ENCODE data around the gene RMC1. TPM values are rescaled to one million over a fixed set of nuclear protein-coding genes. Genes with fewer than 3 reads are reported as not detected.

RMC1 gene
- total and polyA plus RNA-seq, 4 donors: 15.6 to 24.7 (median 20.8) TPM

GRCh38 chr18:23471486-23471885 lies 31.8 kb upstream of the RMC1 start:
- 96% methylated on average over 6 of the region's 6 CpGs for WGBS
- no peak overlapping the region for H3K27ac ChIP-seq (ENCODE audit: low read depth in 1 of 2, low read length in 2 of 2)
- H3K9ac ChIP-seq (ENCODE audit: low read depth in 1 of 2, low read length in 2 of 2): no peak overlapping the region
- H3K36me3 ChIP-seq (ENCODE audit: control insufficient read depth in 4 of 4, insufficient read depth in 3 of 4, low read depth in 1 of 4, low read length in 3 of 4): peaks cover 14 to 85% (median 68%) of the 10 kb centered on the region in 4 donors
- H3K4me3 ChIP-seq (ENCODE audit: low read depth in 1 of 3, low read length in 3 of 3): no peak overlapping the region
- no peaks in the 10 kb centered on the region for H3K27me3 ChIP-seq (ENCODE audit: control insufficient read depth in 4 of 4, insufficient read depth in 4 of 4, low read length in 3 of 4)
- DNase-seq (ENCODE audit: low spot score): no peak
- H3K4me1 ChIP-seq (ENCODE audit: control insufficient read depth in 4 of 4, insufficient read depth in 4 of 4, low read length in 3 of 4): no peaks in the 10 kb centered on the region
- H3K9me3 ChIP-seq (ENCODE audit: control insufficient read depth in 4 of 4, low read length in 3 of 4): no peaks in the 10 kb centered on the region
- TF ChIP-seq REST (IDR thresholded peaks at IDR 0.05) (no peak), HNF4G (IDR thresholded peaks at IDR 0.05) (no peak), NR2F2 (IDR thresholded peaks at IDR 0.05) (no peak), TAF1 (conservative IDR thresholded peaks at IDR 0.05) (no peak), RXRA (IDR thresholded peaks at IDR 0.05) (no peak), EGR1 (IDR thresholded peaks at IDR 0.05; ENCODE audit: low read depth in 2 of 2) (no peak), YY1 (IDR thresholded peaks at IDR 0.05) (no peak), FOXA1 (IDR thresholded peaks at IDR 0.05) (no peak), GABPA (IDR thresholded peaks at IDR 0.05 in 1 of 2, conservative IDR thresholded peaks at IDR 0.05 in 1 of 2) (no peak), RAD21 (IDR thresholded peaks at IDR 0.05) (no peak)
- TF ChIP-seq, protein P1, sequence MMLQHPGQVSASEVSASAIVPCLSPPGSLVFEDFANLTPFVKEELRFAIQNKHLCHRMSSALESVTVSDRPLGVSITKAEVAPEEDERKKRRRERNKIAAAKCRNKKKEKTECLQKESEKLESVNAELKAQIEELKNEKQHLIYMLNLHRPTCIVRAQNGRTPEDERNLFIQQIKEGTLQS (IDR thresholded peaks at IDR 0.05): no peak
- TF ChIP-seq, protein P2, sequence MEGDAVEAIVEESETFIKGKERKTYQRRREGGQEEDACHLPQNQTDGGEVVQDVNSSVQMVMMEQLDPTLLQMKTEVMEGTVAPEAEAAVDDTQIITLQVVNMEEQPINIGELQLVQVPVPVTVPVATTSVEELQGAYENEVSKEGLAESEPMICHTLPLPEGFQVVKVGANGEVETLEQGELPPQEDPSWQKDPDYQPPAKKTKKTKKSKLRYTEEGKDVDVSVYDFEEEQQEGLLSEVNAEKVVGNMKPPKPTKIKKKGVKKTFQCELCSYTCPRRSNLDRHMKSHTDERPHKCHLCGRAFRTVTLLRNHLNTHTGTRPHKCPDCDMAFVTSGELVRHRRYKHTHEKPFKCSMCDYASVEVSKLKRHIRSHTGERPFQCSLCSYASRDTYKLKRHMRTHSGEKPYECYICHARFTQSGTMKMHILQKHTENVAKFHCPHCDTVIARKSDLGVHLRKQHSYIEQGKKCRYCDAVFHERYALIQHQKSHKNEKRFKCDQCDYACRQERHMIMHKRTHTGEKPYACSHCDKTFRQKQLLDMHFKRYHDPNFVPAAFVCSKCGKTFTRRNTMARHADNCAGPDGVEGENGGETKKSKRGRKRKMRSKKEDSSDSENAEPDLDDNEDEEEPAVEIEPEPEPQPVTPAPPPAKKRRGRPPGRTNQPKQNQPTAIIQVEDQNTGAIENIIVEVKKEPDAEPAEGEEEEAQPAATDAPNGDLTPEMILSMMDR (IDR thresholded peaks at IDR 0.05; ENCODE audit: low read depth, low read length, missing input control): no peak
- TF ChIP-seq, protein P3, sequence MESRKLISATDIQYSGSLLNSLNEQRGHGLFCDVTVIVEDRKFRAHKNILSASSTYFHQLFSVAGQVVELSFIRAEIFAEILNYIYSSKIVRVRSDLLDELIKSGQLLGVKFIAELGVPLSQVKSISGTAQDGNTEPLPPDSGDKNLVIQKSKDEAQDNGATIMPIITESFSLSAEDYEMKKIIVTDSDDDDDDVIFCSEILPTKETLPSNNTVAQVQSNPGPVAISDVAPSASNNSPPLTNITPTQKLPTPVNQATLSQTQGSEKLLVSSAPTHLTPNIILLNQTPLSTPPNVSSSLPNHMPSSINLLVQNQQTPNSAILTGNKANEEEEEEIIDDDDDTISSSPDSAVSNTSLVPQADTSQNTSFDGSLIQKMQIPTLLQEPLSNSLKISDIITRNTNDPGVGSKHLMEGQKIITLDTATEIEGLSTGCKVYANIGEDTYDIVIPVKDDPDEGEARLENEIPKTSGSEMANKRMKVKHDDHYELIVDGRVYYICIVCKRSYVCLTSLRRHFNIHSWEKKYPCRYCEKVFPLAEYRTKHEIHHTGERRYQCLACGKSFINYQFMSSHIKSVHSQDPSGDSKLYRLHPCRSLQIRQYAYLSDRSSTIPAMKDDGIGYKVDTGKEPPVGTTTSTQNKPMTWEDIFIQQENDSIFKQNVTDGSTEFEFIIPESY (IDR thresholded peaks at IDR 0.05): no peak

DNA sequence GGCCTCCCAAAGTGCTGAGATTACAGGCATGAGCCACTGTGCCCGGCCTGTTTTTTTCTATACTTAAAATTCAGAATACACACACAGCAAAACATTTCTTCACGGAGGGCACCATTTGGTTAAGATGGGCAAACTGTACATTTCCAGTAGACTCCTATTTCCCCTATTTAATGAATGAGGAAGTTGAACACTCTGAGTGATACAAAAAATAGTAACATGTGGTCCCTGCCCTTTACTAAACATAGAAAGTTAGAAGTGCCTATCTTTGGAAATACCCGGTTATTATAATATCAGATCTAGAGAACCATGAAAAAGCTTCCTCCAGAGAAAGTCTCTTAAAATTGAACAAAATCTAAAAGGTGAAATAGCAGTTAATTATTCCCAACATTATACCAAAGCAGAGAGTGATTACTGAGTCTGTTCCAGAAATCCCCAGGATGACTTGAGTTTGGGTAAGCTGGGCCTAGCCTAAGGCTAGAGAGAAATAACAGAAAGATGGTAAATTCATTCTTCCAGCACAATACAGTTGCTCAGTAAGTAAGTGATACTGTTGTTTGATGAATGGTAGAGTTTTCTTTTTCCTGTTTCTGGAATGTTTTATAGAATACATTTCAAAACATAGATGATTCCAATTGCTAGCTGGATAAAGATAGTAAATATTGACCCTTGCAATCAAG lies 23.3 kb upstream of the RMC1 start:
- Histone ChIP-seq H3K9me3 (ENCODE audit: control insufficient read depth in 4 of 4, low read length in 3 of 4) (no peaks in the 10 kb centered on the region), H3K9ac (ENCODE audit: low read depth in 1 of 2, low read length in 2 of 2) (no peak overlapping the region), H3K36me3 (ENCODE audit: control insufficient read depth in 4 of 4, insufficient read depth in 3 of 4, low read depth in 1 of 4, low read length in 3 of 4) (peaks cover 17 to 65% (median 54%) of the 10 kb centered on the region in 4 donors), H3K4me1 (ENCODE audit: control insufficient read depth in 4 of 4, insufficient read depth in 4 of 4, low read length in 3 of 4) (no peaks in the 10 kb centered on the region), H3K27me3 (ENCODE audit: control insufficient read depth in 4 of 4, insufficient read depth in 4 of 4, low read length in 3 of 4) (no peaks in the 10 kb centered on the region), H3K4me3 (ENCODE audit: low read depth in 1 of 3, low read length in 3 of 3) (no peak overlapping the region), H3K27ac (ENCODE audit: low read depth in 1 of 2, low read length in 2 of 2) (no peak overlapping the region)
- TF ChIP-seq RAD21 (IDR thresholded peaks at IDR 0.05) (no peak), HNF4G (IDR thresholded peaks at IDR 0.05) (no peak), GABPA (IDR thresholded peaks at IDR 0.05 in 1 of 2, conservative IDR thresholded peaks at IDR 0.05 in 1 of 2) (no peak)
- no peak for DNase-seq (ENCODE audit: low spot score)
- 84% methylated on average over 3 of the region's 3 CpGs for WGBS
